ENCODE data around the gene CRNN. TPM values are rescaled to one million over a fixed set of nuclear protein-coding genes. Genes with fewer than 3 reads are reported as not detected.
A peak's percentile ranks its signal among the peaks of the same experiment; 100 is the strongest.

Gene CRNN
- total RNA-seq: not detected

GRCh38 chr1:152413909-152414308, at the start of gene CRNN:
CRNN (minus strand) TSS chr1:152414263; CDS start chr1:152412233, 2,030 bp downstream.
- no peak for DNase-seq (ENCODE audit: low spot score)
- no peak within 1 kb of the TSS for H3K27ac ChIP-seq
- H3K4me3 ChIP-seq: no peak within 1 kb of the TSS
- no peaks in the 10 kb centered on the region for H3K27me3 ChIP-seq
- no peaks in the 10 kb centered on the region for H3K36me3 ChIP-seq
- no peaks in the 10 kb centered on the region for H3K9me3 ChIP-seq
- TF ChIP-seq CTCF (IDR thresholded peaks at IDR 0.05): no peak
- H3K4me1 ChIP-seq: no peaks in the 10 kb centered on the region

- Histone ChIP-seq H3K27ac (no peak overlapping the region), H3K4me1 (no peaks in the 10 kb centered on the region), H3K36me3 (no peaks in the 10 kb centered on the region), H3K9me3 (peaks cover 0 to 12% of the 10 kb centered on the region in 2 donors), H3K4me3 (no peak overlapping the region), H3K27me3 (no peaks in the 10 kb centered on the region)
- no peak for DNase-seq (ENCODE audit: low spot score)
- no peak for TF ChIP-seq CTCF (IDR thresholded peaks at IDR 0.05)
Measured at GRCh38 chr1:152462636-152463035, 48.6 kb upstream of the CRNN start.

GRCh38 chr1:152461544-152461943, 47.5 kb upstream of the CRNN start:
- peak; percentile 36 to 75 for TF ChIP-seq CTCF (IDR thresholded peaks at IDR 0.05)
- Histone ChIP-seq H3K36me3 (no peaks in the 10 kb centered on the region), H3K27ac (no peak overlapping the region), H3K4me1 (no peaks in the 10 kb centered on the region), H3K27me3 (no peaks in the 10 kb centered on the region), H3K9me3 (peaks cover 0 to 6% of the 10 kb centered on the region in 2 donors), H3K4me3 (no peak overlapping the region)
- DNase-seq (ENCODE audit: low spot score): peak; percentile 66

- TF ChIP-seq CTCF (IDR thresholded peaks at IDR 0.05): no peak
- H3K36me3 ChIP-seq: no peaks in the 10 kb centered on the region
- H3K27ac ChIP-seq: no peak overlapping the region
- no peaks in the 10 kb centered on the region for H3K27me3 ChIP-seq
- no peaks in the 10 kb centered on the region for H3K9me3 ChIP-seq
- H3K4me1 ChIP-seq: no peaks in the 10 kb centered on the region
- H3K4me3 ChIP-seq: no peak overlapping the region
- no peak for DNase-seq (ENCODE audit: low spot score)
Measured at GRCh38 chr1:152460529-152460899, 46.5 kb upstream of the CRNN start.

- TF ChIP-seq CTCF (IDR thresholded peaks at IDR 0.05): peak; percentile 57 to 86
- peak overlapping the region in 1 of 2 donors; percentile 7 for H3K4me3 ChIP-seq
- no peaks in the 10 kb centered on the region for H3K4me1 ChIP-seq
- H3K36me3 ChIP-seq: no peaks in the 10 kb centered on the region
- peak; percentile 78 for DNase-seq (ENCODE audit: low spot score)
- no peaks in the 10 kb centered on the region for H3K9me3 ChIP-seq
- no peaks in the 10 kb centered on the region for H3K27me3 ChIP-seq
- no peak overlapping the region for H3K27ac ChIP-seq
Measured at GRCh38 chr1:152459596-152460528, 45.8 kb upstream of the CRNN start.

Measured in right atrium auricular region (tissue), 2 donors.